HG02610 (cell line): ENCODE results near the gene GDNF.
"Not testable (repeated sequence)": the region's sequence is repeated elsewhere in the genome, so short reads cannot be mapped to it uniquely, and the experiment has no call there.

Experiments
- ATAC-seq: cut with Tn5 transposase; IDR thresholded peaks from one replicate; pipeline ENCODE4 v1.9.1; 2021; ENCODE audit warnings: mild to moderate bottlenecking, moderate library complexity; ENCODE audit not compliant: unreplicated experiment

GDNF gene

DNA sequence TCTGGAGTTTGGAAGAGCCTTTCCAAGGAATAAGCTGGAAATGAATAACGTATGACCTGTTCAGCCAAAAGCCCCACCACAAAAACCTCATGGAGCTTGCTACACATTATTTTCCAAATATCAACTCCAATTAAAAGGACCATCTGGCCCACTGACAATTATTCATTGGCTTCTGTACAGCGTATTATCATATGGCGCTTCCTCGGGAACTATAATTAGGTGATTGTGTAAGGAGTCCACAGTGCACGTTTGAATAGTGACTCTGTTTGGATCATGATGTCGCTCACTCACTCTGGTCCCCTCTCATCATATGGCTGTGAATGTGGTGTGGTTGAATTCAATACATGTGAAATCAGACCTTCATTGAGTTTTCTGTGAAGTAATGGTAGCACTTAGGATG is 52.1 kb downstream of the GDNF start:
- no peak for ATAC-seq

DNA sequence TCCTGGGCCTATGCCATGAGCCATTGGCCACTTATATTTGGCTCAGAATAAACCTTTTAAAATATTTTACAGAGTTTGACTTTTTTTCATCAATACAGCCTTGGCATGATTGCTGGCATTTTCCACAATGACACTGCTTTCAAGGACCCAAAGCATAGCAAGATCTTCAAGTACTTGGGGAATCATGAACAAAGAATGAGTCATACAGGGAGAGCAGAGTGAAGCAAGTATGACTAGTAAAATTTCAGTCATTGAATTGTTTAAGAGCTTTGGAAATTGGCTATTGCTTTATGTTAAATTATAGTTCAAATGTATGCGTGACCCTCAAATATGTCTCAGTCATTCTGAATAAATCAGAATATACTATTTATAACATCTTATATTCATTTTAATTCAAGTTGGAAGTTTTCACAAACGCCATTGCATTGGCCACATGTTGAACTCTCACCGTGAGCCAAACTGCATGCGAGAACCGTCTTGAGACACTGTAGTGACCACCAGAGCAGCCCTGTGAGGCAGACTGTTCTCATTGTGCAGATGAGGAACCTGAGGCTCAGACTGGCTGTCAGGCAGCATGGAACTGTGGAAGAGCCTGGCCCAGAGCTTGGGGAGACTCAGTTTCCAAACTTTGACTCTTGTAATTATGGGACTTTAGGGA is 52.9 kb downstream of the GDNF start:
- no peak for ATAC-seq

DNA sequence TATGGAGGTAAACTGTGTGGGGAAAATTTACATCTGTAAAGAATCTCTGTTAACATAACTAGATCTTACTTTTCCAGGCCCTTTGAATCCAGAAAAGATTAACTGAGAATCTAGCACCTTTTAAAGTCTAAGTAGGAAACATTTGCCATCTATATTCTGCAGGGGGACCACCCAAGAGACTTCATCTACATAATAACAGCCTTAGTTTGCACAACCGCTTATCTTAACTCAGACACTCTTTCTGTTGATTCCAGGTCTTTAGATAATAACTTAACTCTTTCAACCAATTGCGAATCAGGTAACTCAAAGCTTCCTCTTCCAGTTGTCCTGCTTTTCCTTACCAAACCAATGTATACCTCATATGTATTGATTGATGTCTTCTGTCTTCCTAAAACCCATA is 53.4 kb downstream of the GDNF start:
- ATAC-seq: no peak

DNA sequence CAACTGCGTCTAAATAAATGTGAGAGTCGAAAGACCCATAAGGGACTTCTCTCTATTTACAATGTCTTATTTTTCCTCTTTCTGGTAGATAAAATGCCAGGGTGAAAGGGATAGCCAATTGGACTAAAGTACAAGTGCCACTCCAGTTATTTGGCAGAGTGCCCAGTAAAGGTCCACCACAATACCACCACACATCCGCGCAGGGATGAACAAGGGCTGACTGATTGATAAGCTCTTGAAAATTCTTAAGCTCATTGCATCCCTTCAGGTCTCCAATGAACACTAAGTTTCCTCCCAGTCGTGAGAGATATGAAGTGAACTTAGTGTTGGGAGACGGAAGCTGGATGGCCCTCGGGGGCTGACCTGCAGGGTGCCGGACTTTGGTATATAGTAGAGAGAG is 58.4 kb downstream of the GDNF start:
- not testable (repeated sequence) for ATAC-seq

DNA sequence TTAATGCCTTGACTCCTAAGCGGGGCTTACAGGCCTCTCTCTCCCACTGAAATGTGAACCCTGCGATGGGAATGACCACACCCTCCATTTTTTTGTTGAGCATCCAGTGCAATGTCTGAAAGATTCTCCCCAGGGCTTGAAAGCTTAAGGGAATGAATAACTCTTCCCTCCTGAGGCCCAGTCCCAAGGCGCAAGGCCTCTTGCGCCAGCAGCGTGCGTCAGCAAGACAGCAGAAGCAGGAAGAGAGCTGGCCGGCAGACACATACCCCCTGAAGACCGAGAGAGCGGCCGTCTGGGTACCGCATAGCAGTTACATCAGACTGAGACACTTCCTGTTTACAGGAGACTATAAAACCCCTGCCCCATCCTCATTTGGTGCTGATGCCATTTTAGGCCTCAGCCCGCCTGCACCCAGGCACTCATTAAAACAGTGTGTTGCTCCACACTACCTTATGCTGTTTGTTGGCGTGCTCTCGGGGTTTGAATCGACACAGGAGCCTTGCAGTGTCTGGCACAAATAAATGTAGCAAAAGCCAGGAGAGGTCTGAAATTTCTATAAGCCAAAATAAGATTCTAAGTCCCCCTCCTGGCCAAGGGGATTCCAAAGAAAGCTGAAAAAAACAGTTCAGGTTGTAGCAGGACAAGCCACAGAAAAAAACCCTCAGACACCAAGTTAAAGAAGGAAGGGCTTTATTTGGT is 62.3 kb downstream of the GDNF start:
- ATAC-seq: no peak

DNA sequence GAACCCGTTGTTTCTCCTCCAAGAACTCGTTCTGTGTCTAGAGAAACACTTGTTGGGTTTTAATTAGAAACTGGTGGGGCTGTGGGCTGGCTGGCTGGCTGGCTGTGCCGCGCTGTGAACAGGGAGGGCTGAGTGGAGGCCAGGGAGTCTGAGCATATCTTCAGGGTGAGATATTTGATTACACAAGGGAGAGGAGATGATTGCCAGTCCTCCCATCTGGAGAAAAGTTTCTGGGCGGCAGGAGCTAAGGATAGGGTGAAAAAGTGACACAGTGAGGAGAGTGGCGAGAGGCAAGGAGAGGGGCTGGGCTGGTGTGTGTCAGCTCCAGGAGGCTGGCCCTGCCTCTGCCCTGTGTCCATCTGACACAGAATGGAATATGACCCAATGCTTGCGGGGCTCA is 63.0 kb downstream of the GDNF start:
- no peak for ATAC-seq

DNA sequence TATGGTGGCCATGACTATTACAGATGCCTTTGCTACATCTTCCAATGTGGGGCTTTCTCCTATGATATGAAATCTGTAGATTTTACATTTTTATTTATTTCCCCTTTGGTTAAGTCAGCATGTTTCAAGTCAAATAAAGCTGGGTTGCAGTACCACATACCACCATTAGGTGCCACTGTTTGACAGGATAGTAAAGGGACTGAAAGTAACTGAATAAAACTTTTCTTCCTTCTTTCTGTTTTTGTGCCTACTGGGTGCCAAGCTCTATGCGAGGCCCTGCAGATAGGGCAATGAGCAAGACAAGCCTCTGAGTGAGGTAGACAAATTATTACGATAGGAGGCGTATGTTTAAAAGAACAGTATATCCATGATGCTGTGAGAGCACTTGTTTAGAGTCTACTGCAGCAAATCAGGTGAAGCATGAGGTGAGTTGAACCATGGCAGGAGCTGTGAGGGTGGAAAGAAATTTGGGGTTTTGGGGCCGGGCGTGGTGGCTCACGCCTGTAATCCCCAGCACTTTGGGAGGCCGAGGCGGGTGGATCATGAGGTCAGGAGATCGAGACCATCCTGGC is 64.8 kb downstream of the GDNF start:
- ATAC-seq: no peak

DNA sequence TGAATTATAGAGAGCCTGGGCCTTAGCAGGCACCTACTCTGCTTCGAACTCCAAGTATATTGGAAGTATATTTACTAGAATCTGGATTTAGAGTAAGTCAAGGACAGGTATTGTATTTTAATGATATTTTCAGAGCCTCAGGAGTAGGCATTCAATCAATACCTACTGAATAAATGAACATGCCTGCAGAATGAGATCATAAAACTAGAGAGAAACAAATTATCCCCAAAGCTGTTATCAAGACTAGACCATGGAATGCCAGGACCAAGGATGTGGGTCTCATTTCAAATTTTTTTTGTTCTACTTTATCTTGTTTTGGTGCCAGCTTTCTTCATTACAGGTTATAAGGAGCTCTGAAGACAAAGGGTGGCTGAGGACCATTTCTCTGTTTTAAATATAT is 66.0 kb downstream of the GDNF start:
- no peak for ATAC-seq

DNA sequence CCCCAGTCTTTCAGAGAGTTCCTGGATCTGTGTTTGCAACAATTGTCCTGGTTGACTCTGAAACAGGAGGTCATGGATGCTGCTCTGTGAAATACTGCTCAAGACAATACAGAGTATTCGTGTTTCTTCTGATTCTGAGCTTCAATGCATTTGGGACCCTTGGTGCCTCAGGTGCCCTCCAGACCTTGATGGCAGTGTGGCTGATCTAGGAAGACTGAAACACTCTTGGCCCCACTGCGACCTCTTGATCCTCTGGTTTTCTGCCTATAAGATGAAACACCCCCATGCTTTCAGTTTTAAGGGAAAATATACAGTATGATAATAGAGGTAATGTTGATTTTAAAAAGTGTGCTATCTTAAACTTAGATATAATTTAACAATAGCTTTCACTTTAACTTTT is 67.6 kb downstream of the GDNF start:
- no peak for ATAC-seq

DNA sequence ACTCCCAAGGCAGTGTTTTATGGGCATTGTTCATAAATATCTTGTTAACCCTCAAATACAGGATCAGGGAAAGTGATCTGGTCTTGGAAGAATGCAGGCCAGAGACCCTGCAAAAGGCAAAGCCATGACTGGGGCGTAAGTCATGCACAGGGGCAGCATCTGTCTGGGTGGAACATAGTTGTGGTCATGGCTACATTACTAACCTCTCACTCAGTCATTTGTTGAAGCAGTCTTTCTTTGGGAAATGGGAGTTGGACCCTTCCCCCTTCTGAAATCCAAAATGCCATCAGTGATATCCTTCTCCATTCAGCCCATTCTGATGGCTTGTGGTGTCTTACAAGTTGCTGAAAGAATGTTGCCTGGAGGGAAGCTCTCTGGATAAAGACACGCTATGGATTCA is 68.1 kb downstream of the GDNF start:
- no peak for ATAC-seq

DNA sequence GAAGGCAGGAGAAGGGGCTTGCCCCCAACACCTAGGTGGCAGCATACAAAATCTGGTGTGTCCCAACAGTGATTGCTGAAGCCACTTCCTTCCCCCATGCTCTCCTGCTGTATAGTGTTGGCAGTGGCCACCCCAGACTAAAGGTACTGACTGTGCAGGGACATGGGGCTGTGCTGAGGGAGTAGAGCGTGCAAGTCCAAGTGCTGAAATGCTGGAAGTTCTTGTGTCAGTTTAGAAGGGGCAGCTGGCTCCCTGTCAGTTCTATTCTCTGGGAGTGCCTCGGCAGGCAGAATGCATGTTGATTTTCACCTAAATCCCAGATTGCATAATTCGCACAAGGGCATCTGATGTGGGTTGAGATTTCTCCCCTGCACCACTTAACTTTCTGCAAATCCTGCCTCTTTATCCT is 68.6 kb downstream of the GDNF start:
- no peak for ATAC-seq

DNA sequence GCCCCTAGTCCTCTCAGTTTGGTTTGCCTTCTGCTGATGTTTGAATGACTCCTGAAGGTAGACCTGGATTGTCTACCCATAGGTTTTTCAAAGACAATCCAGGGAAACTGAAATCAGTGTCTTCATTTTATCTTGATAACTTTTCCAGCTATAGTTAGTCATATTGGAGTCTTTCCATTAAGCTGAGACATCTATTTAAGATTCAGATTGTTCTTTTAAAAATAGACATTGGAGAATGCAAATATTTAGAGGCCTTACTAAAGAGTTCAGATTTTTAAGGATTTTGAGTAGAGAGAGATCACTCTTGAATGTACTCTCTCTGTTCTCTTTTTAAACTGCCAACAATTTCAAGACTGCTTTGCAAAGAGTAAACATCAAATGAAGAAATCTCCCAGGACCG is 69.1 kb downstream of the GDNF start:
- ATAC-seq: no peak

DNA sequence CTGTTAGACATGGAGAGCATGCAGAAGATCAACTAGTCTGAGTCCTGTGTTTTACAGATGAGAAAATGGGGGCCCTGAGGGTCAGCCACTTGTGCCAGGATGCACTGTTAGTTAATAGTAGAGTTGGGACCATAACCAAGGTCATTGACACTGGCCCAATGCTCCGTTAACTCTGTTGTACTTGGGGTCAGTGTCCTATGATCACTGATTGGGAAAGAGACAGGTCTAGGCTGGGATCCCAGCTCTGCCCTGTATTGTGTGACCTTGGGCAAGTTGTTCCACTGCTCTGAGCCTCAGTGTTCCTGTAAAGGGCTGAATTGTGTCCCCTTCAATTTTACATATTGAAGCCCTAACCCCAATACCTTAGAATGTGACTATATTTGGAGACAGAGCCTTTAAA is 70.0 kb downstream of the GDNF start:
- ATAC-seq: no peak

DNA sequence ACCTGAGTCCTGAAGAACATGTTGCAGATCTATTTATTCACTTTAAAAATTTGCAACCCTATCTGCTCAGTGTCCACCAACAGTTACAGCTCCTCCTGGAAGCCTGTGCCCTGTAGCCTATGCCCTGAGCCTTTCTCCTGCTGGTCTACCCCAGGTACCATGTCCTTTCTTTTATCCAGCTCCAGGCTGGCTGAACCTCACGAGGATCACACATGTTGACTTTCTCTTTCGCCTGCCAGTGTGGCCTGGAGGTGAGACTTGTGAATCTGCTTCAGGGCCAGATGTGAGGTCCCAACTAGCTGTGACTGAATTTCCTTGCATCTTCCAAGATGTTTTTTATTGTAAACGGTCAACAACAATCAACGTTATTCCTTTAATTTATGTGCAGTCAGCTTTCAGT is 70.7 kb downstream of the GDNF start:
- ATAC-seq: no peak

DNA sequence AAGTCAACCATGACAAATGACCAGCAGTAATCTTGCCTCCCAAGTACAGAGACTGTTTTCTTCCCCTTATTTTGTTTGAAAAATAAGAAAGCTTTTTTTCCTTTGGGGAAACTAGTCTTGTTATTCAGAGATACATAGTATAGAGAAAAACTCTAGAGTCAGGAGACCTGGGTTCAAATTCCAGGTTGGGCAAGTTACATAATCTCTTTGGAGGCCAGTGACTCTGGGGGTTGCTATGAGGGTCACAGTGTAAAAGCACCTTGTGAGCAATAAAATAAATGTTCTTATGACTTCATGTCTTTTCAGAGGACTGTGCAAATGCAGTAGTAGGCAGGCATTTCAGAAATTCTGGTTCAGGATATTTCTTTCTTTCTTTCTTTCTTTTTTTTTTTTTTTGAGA is 71.5 kb downstream of the GDNF start:
- no peak for ATAC-seq

DNA sequence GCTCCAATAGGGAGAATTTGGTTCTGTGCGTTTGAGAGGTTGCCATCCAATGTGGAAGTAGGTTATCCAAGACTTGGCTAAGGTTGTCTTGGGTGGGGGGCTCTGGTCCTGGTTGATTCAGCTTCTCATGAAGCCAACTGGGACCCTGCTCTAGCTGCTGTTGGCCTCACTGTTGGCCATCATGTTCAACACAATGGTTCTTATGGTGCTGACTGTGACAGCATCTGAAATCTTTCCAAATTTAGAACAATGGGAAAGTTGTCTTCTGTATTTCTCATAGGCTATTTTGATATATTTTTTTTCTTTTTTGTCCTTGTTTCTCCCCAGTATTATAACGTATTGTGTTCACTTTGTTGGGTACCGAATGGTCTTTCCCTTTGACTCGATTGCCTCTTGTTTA is 71.9 kb downstream of the GDNF start:
- no peak for ATAC-seq

DNA sequence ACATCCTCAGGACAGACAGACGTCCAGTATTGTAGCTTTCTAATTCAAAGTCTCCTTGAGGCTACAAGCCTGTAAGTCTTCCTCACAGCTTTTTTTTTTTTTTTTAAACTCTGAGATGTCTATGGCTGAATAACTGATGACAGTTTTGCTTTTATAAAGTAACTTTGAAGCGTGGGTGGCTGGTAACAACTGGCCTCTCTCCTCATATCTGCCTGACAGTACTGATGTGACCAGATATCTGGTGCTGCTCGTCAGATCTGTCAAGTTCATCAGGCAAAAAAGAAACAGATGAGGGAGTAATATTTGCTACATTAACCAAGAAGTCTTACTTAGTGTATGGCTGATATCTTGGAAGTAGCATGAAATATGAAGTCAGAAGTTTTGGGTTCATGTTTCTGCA is 72.6 kb downstream of the GDNF start:
- no peak for ATAC-seq
